Stimulated activated CD8-positive, alpha-beta memory T cell treated with anti-CD3 and anti-CD28 coated beads, Interleukin-7, amount 100 ng/mL, for 24 hours (primary cell): ENCODE data around the gene CTNND2.
"Not testable (repeated sequence)": the region's sequence is repeated elsewhere in the genome, so short reads cannot be mapped to it uniquely, and the experiment has no call there.

Experiments used
- DNase-seq: peaks from one replicate; pipeline ENCODE4 v3.0.0-alpha.2; 2020; ENCODE audit warnings: low read depth

CTNND2 gene

DNA sequence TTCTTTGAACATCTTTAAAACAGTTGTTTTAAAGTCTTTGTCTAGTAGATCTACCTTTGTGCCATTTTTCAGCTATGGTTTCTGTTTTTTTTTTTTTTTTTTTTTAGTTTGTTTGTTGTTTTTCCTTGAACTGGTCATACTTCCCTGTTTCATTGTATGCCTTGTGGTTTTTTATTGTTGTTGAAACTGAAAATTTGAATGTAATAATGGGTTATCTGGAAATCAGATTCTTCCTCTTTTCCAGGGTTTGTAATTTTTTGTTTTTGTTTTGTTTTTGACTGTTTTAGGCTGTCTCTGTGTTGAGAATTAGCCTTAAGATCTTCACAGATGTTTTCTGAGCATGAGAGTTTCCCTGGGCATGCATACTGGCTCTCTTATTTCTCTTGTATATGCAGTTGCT is 873.6 kb downstream of the CTNND2 start:
- no peak for DNase-seq

DNA sequence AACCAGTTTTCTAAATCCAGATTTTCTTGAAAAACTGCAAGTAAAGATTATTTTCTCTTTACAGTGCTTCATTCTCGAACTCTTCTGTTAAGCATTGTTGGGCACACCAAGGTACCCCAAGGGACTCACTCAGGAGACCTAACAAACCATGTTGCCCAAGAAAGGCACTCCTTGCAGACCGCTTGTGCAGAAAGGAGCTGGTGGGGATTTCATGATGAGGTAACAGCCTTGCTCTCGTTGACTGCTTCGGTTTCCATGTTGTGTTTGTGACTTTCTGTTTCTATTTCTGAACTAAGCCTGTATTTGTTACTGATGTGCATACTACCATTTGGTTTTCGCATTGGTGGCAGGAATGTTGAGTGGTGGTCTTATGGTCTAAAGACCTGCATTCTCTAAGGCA is 876.6 kb downstream of the CTNND2 start:
- DNase-seq = no peak

DNA sequence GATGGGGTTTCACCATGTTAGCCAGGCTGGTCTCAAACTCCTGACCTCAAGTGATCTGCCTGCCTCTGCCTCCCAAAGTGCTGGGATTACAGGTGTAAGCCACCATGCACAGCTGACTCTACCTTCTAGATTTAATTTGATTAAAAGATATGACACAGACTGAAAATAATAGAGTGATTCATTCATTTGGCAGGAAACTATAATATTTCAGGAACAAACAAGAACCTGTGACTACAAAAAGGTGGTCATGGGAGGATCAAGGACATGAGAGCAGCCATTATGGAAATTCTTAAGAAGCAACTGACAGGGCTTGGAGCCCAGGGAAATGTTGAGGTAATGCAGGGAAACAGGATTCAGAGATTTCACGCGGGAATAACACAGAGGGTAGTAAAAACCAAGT is 877.7 kb downstream of the CTNND2 start:
- DNase-seq = no peak

DNA sequence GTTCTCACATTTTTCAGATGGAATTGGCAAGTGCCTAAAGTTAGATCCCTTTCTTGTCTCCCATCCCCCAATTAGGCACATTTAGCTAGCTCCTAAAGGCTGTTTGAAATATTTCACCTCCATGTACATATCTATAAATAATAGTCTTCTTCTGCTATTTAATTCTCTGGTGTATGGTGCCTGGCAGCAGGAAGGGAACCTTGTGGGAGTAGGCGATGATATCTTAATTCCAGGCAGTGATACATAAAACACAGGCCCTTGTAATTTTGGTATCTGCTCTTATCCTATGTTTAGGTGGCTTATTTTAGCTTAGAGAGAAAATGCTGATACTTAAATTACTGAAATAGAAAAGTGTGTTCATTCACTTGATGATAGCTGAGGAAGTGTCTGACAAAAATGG is 880.3 kb downstream of the CTNND2 start:
- no peak for DNase-seq

DNA sequence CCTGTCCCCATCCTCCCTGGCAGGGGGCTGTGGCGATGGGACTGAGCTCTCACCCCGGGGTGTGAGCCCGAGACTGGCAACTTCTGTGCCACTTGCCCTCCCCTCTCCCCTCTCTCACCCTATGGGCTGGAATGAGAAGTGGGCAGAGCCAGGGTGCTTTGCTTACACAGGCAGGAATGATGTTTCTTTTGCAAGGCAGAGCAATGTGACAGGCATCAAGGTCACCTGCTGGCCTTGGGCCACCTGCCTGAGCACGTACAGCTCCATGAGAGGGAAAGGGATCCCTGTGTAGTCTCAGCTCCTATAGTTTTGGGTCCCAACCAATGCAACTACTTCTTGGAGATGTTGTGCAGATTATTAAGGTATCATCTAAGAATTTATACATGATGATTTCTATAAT is 890.5 kb downstream of the CTNND2 start:
- DNase-seq = no peak

DNA sequence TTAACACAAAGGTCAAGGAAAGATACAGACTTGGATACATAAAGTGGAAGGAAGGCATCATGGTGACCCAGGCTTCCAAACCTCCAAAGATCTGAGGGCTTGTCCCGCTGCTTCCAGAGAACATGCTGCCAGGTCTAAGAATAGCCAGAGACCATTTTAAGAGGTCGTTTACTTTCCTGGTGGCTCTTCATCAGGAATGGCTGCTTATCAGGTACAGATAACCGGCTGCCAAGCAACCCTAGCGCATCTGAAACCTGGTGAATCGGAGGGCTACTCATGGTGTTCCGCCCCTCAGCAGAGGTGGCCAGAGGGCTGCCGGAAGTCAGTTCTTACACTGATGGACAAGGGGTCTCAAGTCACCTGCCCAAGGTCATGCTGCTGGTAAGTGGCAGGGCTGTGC is 892.0 kb downstream of the CTNND2 start:
- DNase-seq = no peak

DNA sequence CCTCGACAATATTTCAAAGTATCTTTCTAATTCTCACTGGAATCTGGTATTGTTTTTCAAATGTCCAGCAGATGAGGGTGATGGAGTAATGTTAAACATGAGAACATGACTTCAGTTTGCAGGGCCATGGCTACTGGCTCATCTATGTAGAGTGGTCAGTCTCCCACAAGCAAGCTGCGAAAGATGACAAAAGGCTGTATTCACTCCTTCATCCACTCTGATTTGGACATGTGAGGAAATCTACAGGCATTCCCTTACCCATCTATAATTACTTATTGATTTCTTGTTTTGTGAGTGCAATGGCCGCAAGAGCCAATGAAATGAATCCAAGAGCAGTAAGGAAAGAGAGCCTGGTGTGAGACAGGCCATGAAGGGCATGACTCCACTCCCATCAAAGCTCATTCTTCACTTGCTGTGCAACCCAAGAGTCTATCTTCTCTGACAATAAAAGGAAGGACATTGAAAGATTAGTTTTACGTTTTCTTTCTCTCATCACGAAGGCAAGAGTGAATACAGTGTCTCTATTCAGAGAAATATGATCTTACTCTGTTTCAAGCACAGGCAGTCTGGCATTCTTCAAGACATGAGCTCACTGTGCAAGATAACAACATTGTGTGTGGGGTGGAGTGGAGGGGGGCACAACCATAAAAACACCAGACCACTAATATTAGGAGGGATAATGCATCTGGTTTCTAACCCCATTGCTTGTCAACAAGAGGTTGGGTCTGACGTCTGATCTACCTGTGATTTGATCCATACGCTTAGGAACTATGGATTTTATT is 893.6 kb downstream of the CTNND2 start:
- DNase-seq = no peak

DNA sequence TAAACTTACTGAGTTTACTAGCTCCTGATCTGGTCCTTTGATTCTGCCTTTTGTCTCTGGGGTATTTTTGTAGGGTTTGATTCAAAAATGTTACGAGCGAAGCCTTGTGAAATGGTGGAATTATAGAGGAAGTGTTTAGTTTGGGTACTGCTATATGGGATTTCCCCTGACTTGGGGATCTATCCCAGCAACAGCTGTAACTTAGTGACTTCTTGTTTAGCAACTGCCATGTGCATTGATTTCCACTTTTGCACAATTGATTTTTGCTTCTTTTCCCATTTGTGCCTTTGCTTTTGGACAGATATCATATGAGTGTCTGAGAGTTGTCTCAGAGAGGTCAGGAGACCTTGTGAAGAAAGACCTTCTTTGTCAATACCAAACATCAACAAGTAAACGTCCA is 894.7 kb downstream of the CTNND2 start:
- no peak for DNase-seq

DNA sequence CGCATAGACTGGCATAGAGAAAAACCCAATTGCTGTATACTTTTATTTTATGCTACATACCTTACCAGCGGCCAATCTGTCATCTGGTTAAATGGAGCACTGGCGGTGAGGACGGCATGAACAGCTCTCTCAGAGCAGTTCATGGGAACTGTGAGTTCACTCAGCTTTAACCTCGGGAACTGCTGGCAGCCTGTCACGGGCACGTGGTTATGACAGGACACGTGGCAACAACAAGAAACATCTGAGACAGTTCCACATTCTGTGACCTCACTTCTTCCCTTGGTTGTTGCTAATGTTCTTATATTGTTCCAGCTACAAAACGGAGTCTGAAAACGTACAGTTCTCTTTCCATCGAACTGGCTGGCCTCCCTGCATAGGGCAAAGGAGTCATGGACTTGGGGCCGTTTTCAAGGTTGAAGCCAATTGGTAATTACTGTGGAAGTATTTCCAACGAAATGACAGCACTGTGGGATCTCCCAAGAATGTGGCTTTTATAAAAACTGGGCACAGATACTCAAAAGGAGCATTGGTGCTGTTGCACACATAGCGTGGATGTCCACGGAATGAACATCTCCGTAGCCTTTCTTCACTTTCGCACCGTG is 896.9 kb downstream of the CTNND2 start:
- no peak for DNase-seq

DNA sequence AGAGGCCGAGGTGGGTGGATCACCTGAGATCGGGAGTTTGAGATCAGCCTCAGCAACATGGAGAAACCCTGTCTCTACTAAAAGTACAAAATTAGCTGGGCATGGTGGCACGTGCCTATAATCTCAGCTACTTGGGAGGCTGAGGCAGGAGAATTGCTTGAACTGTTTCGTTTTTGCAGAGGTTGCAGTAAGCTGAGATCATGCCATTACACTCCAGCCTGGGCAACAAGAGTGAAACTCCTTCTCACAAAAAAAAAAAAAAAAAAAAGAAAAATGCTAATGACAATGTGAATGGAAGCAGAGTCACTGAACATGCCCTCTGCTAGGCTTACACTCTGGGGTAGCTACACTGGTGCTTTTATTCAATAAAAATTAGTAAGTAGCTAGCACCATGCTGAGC is 899.7 kb downstream of the CTNND2 start:
- not testable (repeated sequence) for DNase-seq

DNA sequence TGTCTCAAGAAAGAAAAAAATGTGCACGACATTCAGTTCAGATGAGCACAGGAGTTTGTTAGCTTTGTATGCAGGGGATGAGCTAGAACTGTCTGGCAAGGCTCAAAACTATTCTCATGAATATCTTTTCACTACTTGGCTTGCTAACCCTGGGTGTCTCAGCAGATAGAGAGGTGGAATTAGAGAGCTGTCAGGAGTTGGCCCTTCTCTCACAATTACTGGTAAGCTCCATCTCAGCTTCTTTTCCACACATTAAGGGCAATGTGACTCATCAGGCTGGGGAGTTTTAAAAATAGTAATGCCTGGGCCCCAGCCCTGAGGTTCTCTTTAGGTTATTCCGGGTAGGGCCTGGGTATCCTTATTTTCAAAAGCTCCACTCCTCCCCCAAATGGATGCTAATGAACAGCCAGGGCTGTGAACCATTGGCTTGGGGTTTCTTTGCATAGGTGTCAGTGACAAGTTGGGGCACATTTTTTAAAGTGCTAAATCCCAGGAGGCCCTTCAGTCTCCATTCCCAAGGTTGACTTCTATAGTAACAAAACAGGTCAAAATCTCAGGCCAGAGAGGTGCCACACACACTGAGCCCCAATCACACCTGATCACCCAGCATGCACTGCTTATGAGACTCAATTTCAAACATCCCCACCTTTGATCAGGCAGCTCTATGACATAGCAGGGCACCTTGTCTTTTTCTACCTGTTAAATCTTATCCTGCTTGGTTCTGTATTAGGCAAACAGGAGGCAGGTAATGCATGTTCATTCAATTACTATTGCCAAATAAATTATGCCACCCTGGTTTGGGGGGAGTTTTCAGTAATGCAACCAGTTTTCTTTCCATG is 903.5 kb downstream of the CTNND2 start:
- no peak for DNase-seq

DNA sequence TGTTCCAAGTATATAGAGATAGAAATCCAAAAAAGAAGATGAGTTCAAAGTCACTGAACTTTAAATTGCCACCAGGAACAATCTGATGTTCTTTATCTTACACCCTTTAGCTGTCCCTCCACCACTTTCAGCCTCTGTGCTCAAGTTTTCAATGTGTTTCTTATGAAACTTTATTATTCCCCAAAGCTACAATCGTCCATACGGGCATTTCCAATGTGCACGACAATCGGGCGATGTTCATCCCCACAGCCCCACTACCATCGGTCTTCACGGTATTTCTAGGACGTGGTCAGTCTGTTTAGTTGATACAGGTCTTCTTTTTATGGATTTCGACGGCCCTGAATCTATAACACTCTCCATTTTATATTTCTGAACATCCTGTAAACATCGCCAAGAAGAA is 904.5 kb downstream of the CTNND2 start:
- DNase-seq = no peak

DNA sequence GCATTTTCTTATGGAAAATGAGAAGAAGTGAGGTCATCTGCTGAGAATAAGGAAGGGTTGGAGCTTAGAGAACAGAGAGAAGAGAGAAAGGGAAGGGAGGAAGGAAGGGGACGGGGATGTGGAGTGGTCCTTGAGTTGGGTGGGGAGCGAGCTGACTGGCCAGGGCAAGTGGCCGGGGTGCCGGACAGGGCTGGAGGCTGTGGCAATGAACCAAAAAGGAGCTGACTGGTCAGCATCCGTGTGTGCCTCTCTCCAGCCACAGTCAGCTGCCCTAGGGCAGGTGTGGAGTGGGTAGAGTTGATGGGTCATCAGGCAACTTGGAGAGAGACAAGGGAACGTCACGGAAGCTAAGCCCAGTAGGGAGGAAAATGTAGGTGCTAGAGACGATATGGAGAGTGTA is 908.4 kb downstream of the CTNND2 start:
- no peak for DNase-seq

DNA sequence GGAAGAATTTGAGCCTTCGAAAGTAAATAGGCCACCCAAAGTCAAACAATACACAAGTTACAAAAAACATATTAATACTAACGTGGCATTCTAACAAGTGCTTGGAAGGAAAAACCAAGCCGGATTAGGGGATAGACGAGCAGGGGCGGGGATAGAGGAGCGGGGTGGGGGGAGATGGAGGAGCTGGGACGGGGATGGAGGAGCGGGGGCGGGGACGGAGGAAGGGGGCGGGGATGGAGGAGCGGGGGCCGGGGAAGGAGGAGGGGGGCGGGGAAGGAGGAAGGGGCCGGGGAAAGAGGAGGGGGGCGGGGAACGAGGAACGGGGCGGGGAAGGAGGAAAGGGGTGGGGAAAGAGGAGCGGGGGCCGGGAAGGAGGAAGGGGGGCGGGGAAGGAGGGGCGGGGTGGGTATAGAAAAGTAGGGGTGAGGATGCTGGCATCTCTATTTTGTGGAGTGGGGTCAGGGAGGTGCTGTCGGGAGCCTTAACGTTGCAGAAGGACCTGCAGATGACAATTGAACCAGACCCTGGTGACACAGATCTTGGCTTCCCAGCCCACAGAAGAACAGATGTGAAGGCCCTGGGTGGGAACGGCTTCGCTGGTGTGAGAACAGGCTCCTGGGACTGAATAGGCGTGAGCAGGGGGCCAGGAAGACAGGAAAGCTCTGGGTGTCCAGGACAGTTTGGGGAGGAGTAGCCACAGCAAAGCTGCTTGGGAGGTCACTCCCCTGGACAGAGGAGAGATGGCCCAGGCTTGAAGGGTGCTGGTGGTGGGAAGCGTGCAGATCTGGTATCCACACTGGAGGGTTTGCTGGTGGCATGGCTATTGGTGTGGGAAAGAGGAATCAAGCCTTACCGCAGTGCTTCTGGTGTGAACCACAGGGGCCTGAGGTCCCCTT is 909.9 kb downstream of the CTNND2 start:
- no peak for DNase-seq

DNA sequence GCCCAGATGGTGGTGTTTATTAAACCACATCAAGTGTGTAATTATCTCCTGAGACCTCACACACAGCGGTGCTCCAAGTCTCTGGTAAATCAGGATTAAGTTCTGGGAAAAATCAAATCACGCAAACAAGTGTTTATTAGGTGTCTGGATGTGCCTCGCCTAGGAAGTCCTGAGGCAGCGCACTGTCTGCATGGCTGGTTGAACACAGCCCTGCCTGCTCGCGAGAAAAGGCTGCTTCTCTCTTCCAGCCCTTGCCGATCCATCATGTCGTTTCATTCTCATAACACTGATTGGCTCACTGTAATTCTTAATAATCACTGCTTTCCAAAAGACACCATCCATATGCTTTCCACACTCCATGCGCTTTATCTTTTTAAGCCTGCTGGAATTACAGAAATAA is 913.6 kb downstream of the CTNND2 start:
- DNase-seq = no peak

DNA sequence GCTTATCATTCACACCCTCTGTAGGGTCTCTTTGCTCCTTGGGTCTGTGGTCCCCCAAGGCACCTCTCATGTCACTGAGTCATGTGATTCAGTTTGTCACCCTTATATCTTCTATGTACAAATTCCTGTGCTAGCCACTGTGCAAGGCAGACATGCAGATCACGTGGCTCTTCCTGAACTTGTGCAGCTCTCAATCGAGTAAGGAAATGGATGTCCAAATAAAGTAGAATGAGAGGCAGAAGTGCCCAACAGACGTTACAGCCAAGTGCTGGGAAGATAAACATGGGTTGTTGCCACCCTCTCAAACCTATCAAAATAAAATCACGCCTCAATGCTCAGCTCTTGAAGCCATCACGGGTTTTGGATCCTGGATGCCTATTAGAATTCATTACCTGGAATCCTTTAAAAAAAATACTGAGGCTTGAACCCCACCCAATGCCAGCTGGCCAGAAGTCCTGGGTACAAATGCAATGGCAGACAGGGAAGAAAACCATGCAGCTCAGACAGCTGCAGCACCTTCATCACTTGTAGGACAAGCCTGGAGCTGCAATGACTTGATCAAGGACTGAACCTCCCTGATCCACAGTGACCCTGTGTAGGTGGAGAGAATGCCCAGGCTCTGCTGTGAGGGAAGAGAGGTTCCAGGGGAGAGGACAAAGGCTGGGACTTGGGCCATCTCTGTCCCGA is 914.5 kb downstream of the CTNND2 start:
- DNase-seq = no peak

DNA sequence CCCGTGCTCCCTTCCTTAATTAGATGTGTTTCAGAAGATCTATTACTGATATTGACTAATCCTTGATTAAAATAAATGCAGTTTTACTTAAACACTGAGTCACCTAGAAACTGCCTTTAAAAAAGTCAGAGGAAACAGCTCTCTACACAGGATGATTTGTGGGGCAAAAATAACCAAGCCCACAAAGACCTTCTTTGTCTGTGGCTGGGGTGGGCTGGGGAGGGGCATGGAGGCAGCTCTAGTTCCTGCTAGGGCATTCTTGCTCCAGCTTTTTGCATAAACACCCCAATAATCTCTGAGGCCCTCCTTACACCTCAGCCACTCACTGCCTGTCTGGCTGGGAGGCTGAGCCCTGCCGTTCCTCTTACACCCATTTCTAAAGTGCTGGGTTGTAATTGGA is 915.6 kb downstream of the CTNND2 start:
- DNase-seq = no peak

DNA sequence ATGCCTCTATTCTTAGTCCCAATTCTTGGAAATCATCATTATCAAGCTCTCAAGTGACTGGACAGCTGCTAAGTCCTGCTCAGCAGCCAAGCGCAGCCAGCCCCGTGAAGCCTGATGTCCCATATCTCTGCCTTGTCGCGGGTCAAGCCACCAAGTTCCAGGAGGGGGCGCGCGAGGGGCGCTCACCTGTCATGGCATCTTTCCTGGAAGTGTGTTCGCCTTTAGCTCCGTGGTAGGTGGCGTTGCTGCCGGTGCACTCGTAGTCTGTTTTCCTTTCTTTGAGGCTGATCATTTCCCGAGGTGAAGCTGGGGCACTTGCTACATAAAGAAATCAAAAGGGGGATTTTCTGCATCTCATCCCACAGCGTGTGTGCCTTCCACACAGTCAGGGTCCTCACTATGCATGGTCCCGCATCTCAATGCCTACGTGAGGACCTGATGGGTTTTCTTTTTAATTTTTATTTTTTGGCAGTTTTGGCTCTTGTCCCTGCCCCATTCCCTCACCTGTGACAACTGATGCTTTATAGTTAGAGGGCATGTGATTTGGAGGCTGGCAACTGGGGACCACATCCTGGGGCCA is 916.2 kb downstream of the CTNND2 start:
- peak; percentile 40 for DNase-seq

DNA sequence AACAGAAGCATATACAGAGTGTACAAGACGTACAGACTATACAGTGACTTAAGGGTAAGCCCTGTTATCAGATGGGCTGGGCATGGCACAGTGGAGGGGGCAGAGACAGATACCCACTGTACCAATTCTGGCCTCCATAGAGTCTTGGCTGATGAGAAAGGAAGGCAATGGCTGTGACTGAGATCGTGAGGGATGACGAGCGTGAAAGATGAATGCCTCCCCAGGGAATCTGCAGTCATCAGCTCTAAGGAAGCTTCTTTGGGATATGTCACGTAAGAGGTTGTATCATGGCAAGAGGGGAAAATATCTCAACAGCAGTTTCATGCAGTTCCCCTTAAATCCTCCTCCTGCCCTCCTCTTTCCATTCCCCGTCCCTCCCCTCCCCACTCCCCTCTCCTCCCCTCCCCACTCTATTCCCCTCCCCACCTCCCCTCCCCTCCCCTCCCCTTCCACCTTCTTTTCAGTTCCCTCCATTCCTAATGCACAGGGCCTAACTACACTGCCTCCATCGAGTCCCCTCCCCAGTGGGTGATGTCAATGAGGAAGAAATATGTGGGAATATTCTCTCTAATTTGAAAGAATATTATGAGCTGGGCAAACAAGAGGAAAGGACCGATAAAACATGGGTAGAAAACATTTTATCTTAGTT is 916.8 kb downstream of the CTNND2 start:
- DNase-seq = no peak

DNA sequence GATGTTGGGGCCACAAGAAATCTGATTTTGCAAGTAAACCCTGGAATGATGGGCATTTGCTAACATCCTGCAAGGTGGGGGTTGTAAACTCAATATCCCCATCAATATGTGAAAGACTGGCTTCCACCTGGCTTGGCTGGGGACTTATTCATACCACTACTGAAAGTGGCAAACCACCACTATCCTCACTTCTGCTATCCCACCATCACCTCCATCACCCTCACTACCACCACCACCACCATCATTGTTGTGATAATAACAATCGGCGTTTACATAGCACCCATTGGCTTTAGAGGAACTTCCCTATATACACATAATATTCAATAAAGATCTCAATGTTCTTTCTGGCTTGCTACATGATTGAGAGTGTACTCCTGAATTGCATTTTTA is 918.5 kb downstream of the CTNND2 start:
- no peak for DNase-seq
